ENCODE measurements around the gene PGA3. TPM values are rescaled to one million over a fixed set of nuclear protein-coding genes. Genes with fewer than 3 reads are reported as not detected.

PGA3 gene
- total RNA-seq, 3 donors from 2014 or later, result 1.1 TPM; not detected in 2

DNA sequence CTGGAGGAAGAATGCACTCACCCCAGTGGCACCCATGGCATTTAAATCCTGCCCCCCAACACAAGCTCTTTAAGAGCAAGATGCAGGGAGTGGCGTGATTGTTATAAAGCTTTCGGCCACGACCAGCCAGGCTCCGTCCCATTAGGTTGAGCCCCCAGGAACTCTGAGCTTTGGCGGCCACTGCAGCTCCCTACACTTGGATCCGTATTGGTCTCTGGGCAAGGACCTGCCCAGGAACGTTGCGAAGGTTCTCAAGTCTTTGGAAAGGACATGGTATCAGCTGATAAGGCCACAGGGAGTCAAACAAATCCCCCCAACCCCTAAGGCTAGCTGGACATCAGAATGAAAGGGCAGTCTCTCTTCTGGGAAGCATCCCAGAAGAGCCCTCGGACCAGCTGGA lies 32.7 kb upstream of the PGA3 start:
- H3K4me1 ChIP-seq (ENCODE audit: low read depth), result no peaks in the 10 kb centered on the region
- no peak for DNase-seq
- no peak overlapping the region for H3K4me3 ChIP-seq
- no peaks in the 10 kb centered on the region for H3K36me3 ChIP-seq (ENCODE audit: low read depth)
- TF ChIP-seq, protein P1, sequence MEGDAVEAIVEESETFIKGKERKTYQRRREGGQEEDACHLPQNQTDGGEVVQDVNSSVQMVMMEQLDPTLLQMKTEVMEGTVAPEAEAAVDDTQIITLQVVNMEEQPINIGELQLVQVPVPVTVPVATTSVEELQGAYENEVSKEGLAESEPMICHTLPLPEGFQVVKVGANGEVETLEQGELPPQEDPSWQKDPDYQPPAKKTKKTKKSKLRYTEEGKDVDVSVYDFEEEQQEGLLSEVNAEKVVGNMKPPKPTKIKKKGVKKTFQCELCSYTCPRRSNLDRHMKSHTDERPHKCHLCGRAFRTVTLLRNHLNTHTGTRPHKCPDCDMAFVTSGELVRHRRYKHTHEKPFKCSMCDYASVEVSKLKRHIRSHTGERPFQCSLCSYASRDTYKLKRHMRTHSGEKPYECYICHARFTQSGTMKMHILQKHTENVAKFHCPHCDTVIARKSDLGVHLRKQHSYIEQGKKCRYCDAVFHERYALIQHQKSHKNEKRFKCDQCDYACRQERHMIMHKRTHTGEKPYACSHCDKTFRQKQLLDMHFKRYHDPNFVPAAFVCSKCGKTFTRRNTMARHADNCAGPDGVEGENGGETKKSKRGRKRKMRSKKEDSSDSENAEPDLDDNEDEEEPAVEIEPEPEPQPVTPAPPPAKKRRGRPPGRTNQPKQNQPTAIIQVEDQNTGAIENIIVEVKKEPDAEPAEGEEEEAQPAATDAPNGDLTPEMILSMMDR (IDR thresholded peaks at IDR 0.05), result no peak
- no peaks in the 10 kb centered on the region for H3K9me3 ChIP-seq
- ATAC-seq, result no peak
- intact Hi-C loops (cut with DNase I, micrococcal nuclease), result no loop called here

DNA sequence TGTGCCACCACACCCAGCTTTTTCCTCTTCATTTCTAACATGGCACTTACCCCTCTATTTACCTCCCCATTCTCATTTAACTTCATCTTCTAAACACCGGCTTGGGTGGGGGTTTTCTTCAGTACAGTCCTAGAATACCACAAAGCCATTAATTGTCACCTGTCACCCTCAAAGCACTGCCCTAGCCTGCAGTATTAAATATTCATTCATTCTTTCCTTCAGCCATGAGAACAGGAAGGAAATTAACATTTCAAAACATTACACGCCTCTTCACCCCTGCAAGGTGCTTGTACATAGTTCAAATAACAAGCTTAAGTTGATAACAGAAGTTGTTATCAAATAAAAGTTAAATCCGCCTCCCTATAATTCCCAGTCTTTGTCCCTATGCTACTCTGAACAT lies 31.4 kb upstream of the PGA3 start:
- Histone ChIP-seq H3K4me3 (no peak overlapping the region), H3K9me3 (no peaks in the 10 kb centered on the region), H3K4me1 (ENCODE audit: low read depth) (no peaks in the 10 kb centered on the region), H3K36me3 (ENCODE audit: low read depth) (no peaks in the 10 kb centered on the region)
- ATAC-seq, result no peak
- TF ChIP-seq, protein P1 (IDR thresholded peaks at IDR 0.05), result no peak
- intact Hi-C loops (cut with DNase I, micrococcal nuclease), result no loop called here
- no peak for DNase-seq

DNA sequence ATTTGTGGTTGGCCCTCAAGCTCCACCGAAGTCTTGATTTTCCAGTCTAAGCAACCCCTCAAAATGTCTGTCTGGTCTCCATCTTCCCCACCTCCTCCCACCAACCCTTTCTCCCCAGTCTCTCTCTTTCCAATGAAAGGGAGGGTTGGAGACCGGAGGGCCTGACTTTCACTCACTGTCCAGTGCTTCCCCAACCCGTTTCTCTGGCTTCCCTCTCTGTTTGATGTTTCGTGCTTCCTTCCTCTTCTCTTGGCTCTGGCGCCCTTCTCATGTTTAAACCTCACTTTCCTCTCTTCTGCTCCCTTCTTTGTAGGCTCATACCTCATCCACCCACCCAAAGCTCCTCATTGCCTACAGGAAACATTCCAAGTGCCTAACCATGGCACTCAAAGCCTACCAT lies 31.0 kb upstream of the PGA3 start:
- intact Hi-C loops (cut with DNase I, micrococcal nuclease), result no loop called here

DNA sequence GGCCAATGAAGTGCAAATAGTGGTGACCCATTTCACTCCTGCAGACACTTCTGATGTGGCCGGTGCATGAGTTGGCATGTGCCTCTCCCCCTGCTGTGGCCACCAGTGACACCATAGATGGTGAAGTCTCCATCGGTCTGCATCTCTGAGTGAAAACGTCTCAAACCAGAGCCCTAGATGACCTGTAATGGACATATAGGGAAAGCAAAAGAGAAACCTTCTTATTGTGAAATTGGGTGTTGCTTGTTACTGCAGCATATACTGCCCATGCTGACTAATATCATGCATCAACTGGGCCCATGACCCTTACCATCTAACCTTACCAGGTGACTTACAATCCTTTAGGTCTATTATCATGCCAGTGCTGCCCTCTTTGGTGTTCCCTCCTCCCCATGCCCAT lies 30.4 kb upstream of the PGA3 start:
- Histone ChIP-seq H3K9me3 (no peaks in the 10 kb centered on the region), H3K4me1 (ENCODE audit: low read depth) (no peaks in the 10 kb centered on the region), H3K4me3 (no peak overlapping the region), H3K36me3 (ENCODE audit: low read depth) (no peaks in the 10 kb centered on the region)
- TF ChIP-seq, protein P1 (IDR thresholded peaks at IDR 0.05), result no peak
- ATAC-seq (no peak), DNase-seq (no peak)
- intact Hi-C loops (cut with DNase I, micrococcal nuclease), result no loop called here

More for the DNA sequence above, 31.0 kb upstream of the PGA3 start:
- H3K4me3 ChIP-seq, result no peak overlapping the region
- H3K4me1 ChIP-seq (ENCODE audit: low read depth), result no peaks in the 10 kb centered on the region
- H3K9me3 ChIP-seq, result no peaks in the 10 kb centered on the region
- TF ChIP-seq, protein P1 (IDR thresholded peaks at IDR 0.05), result no peak
- H3K36me3 ChIP-seq (ENCODE audit: low read depth), result no peaks in the 10 kb centered on the region
- no peak for DNase-seq
- no peak for ATAC-seq

DNA sequence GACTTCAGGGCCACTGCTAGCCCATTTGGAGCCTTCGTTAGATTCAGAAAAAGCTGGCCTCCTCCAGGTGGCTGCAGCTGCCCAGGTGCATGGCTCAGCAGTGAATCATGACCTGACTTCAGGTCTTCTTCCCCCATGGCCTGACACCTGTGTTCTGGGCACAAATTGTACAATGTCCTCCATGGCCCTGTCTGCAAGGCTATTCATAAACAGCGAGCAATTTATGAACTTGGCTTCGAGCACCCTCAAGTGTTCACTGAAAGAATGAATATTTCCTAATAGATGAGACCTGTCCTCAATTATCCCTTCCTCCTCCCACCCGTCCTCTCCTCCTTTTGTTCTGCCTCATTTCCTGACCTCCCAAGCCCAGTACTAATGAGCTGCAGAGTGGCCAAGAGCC lies 29.9 kb upstream of the PGA3 start:
- TF ChIP-seq, protein P1 (IDR thresholded peaks at IDR 0.05), result no peak
- no peak for ATAC-seq
- no peak for DNase-seq

DNA sequence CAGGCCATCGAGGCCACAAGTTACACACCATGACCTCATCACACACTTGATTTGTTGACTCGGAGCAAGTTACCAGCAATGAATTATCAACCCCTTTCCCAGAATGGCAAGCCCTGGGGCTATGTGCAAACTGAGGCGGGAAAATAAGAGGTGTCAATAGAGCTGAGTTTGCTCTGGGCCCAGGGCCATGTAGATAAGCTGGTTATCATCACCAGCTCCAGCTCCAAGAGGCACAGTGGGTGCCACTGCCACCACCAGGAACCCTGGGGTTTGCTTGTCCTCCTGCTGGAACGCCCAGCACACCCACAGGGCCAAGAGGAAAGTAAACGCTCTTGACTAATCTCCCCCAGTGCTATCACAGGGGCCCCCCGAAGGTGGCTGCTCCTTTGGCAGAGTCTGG lies 29.0 kb upstream of the PGA3 start:
- H3K4me3 ChIP-seq, result no peak overlapping the region
- H3K4me1 ChIP-seq (ENCODE audit: low read depth), result no peaks in the 10 kb centered on the region
- intact Hi-C loops (cut with DNase I, micrococcal nuclease), result no loop called here
- ATAC-seq (no peak), DNase-seq (no peak)
- no peaks in the 10 kb centered on the region for H3K9me3 ChIP-seq
- TF ChIP-seq, protein P1 (IDR thresholded peaks at IDR 0.05), result no peak
- no peaks in the 10 kb centered on the region for H3K36me3 ChIP-seq (ENCODE audit: low read depth)

More for the DNA sequence above, 29.9 kb upstream of the PGA3 start:
- no peaks in the 10 kb centered on the region for H3K36me3 ChIP-seq (ENCODE audit: low read depth)
- intact Hi-C loops (cut with DNase I, micrococcal nuclease), result no loop called here
- no peaks in the 10 kb centered on the region for H3K9me3 ChIP-seq
- H3K4me3 ChIP-seq, result no peak overlapping the region
- no peaks in the 10 kb centered on the region for H3K4me1 ChIP-seq (ENCODE audit: low read depth)
